Stimulated activated CD4-positive, alpha-beta T cell treated with anti-CD3 and anti-CD28 coated beads, Interleukin-2, amount 100 ng/mL, for 4 hours (primary cell): ENCODE data around the gene CERS5.

Experiments
- DNase-seq: peaks from one replicate; pipeline ENCODE4 v3.0.0-alpha.2; 2020; ENCODE audit warnings: low read depth

CERS5 gene

GRCh38 chr12:50132505-50133135 is 34.5 kb downstream of the CERS5 start:
- no peak for DNase-seq

DNA sequence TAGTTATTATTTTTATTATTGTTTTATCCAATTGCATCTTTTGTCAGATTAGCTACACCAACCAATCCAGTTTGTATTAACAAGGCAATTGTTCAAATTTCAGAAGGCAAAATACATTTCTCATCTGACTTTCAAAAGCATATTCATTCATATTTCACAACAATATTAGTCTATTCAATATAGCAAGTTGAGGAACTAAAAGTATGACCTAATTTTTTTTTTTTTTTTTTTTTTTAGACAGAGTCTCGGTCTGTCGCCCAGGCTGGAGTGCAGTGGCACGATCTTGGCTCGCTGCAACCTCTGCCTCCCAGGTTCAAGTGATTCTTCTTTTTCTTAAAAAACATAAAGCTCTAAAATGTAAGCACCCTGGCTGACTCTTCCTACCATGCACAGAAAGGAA is 37.9 kb downstream of the CERS5 start:
- DNase-seq, result no peak

GRCh38 chr12:50127546-50127945 is 39.6 kb downstream of the CERS5 start:
- no peak for DNase-seq

DNA sequence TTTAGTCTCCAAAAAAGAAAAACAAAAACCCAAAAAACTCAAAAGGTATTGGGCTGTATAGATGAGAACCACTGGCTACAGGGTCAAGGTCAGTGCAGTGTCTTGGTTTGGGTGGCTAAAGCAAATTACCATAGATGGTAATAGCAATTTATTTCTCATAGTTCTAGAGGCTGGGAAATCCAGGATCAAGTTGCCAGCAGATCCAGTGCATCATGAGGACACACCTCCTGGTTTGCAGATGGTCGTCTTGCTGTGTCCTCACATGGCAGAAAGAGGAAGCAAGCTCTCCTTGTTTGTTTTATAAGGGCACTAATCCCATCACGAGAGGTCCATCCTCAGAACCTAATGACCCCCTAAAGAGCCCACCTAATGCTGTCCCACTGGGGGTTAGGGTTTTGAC is 44.0 kb downstream of the CERS5 start:
- no peak for DNase-seq

DNA sequence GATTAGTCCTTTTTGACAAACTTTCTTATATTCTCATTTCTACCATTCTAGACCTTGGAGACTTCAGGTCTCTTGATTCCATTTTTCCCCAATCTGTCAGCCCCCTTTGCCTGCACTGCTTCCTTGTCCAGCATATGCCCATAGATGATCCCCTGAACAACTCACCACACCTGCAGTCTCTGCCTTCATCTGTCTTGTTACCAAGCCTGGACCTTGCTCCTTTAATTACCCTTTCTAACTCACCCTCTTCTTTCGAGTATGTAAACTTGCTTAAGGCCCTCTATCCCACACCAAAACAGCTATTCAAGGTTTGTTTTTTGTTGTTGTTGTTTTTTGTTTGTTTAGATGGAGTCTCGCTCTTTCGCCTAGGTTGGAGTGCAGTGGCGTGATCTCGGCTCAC is 45.5 kb downstream of the CERS5 start:
- DNase-seq, result no peak

DNA sequence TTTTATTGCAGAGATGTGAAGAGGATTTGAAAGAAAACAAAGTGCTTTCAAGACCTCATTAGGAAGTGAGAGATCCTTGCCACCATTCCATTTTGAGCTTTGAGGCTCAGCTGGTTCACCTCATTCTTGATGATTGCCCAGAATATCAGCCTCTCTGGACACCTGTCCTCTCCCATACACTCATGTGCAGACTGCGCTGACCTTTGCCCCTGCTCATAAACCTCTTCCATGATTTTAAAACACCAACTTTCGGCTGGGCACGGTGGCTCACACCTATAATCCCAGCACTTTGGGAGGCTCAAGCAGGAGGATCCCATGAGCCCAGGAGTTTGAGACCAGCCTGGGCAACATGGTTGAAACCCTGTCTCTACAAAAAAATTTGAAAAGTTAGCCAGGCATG is 46.2 kb downstream of the CERS5 start:
- DNase-seq, result no peak

- no peak for DNase-seq
Observed at GRCh38 chr12:50120521-50120920, 46.6 kb downstream of the CERS5 start.

DNA sequence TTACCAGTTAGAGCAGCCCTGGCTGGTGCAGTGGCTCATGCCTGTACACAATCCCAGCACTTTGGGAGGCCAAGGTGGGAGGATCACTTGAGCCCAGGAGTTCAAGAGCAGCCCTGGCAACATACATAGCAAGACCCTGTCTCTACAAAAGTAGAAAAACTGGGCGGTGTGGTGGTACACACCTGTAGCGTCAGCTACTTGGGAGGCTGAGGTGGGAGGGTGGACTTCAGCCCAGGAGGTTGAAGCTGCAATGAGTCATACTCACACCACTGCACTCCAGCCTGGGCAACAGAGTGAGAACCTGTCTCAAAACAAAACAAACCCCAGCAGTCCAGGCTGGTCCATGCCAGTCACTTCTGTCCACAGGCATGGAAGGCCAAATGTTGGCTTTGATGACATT is 47.8 kb downstream of the CERS5 start:
- no peak for DNase-seq

DNA sequence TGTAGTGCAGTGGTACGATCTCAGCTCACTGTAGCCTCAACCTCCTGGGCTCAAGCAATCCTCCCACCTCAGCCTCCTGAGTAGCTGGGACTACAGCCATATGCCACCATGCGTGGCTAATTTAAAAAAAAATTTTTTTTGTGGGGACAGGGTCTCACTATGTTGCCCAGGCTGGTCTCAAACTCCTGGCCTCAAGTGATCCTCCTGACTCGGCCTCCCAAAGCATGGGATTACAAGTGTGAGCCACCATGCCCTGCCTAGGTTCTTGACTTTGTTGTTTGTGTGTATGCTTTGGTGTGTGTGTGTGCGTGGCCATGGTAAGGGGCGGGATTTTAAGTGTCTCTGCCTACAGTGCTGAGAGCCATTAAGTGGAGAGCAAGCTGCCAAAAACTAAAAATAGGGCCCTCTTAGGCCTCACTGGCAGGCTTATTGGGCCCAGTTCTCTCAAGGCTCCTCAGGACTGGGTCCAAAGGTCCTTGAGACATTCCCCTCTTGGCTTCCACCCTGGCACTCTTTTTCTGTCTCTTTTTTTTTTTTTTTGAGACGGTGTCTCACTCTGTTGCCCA is 50.0 kb downstream of the CERS5 start:
- DNase-seq, result no peak

GRCh38 chr12:50112456-50113218 is 54.5 kb downstream of the CERS5 start:
- DNase-seq, result no peak

DNA sequence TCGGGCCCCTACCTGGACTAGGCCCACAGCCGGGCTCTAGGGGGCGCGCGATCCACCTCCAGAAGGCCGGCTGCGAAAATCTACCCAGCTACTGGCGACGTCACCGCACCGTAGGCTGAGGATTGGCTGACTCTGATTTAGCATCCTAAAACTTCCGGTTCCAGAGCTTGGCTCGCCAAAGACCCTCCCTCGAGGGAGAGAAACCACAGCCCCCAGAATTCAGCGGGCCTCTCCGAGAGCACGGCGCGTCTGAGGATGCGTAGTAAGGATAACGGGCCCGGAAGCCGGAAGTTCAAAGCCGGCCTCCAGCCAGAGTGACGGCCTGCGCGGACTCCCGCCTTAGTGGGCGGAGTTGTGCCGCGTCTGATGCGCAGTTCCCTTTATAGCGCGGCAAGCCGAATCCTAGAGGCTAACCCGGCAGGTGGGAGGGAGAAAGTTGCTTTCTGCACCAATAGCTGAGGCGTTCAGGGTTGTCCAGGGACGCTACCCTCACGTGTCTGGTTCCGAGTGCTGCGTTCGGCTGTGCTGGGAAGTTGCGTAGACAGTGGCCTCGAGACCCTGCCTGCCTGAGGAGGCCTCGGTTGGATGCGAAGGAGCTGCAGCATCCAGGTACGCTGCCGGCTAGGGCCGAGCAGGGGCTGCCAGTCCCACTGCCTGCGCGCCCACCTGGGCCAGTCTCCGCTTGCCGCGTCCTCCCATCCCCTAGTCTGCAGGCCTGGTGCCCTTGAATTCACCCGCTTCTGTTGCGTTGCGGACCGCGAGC is 55.3 kb downstream of the CERS5 start, which contains the start of gene COX14:
Gene COX14 (plus strand): TSS at position 544 of the 763 bp plus-strand sequence. CDS start 7,808 bp downstream, outside the sequence.
- DNase-seq, result peak; percentile 97

DNA sequence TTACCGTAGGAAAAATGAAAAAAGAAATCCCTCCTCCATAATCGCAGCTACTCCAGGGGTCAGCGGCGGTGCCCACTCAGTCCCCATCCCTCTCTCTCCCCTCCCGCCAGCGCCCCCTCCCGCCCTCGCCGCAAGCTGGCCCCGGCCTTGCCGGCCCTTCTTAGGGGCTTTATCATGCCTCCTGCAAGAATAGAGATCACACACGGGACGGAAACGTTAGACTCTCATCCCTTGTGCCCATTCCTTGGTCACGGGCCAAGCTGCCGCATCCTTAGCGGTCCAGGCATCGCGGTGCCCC is 55.8 kb downstream of the CERS5 start:
- no peak for DNase-seq

- DNase-seq, result no peak
Observed at GRCh38 chr12:50110762-50111351, 56.3 kb downstream of the CERS5 start.

GRCh38 chr12:50110127-50110761 is 56.9 kb downstream of the CERS5 start:
- no peak for DNase-seq

GRCh38 chr12:50109319-50109718 is 57.9 kb downstream of the CERS5 start:
- DNase-seq, result no peak

- no peak for DNase-seq
Observed at GRCh38 chr12:50107416-50108268, 59.5 kb downstream of the CERS5 start.

GRCh38 chr12:50106907-50107306 is 60.3 kb downstream of the CERS5 start:
- no peak for DNase-seq

GRCh38 chr12:50105913-50106450 is 61.2 kb downstream of the CERS5 start:
- no peak for DNase-seq

DNA sequence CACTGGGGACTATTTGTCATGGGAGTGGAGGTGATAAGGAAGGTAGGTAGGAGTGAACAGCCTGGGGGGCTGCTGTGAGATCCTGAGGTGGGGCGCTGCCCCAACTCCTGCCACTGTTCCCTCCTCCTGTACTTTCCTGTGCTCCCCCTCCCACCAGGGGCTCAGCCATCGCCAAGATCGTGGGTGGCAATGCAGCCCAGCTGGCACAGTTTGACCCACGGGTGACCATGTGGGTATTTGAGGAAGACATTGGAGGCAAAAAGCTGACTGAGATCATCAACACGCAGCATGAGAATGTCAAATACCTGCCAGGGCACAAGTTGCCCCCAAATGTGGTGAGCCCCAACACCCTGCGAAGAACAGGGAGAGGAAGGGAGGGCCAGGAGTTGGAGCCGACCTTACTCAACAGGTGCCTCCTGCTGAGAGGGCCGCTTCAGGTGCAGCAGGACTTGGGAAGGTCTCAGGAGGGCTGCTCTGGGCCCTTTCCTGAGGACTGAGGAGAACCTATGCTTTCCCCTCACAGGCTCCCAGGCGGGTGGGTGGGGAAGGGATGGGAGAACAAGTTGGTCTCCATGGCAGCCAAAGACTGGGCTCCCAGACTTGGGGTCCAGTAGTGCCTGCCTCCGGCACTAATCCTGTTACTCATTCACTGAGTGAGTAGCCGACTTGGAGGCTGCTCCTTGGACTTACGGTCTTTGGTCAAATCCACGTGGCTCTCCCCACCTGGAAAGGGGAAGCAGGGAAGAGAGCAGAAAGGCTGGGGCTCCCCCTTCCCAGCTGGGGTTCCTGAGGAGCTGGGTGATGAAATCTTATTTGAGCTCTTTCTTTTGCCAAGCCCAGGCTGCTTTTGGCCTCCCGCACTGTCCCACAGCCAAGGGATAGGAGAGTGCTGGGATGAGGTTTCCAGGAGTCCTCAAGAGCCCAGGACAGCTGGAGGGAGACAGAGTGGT is 62.5 kb downstream of the CERS5 start:
- DNase-seq, result no peak
